SU-DHL-6 (cell line): ENCODE data around the gene TAS1R2.

ENCODE experiments used
- H2AFZ ChIP-seq: fragments of 200-600 bp; sonication (generic); 2 replicates; pipeline ENCODE4 v1.6.1; 2014; ENCODE audit warnings: low read depth, mild to moderate bottlenecking, moderate library complexity, mixed read lengths, antibody characterized with exemption, low read length; ENCODE audit not compliant: severe bottlenecking
- H3F3A ChIP-seq: fragments of 200-600 bp; shearing (Covaris generic); 2 replicates; pipeline ENCODE4 v1.6.0; 2016; ENCODE audit warnings: antibody characterized with exemption, mild to moderate bottlenecking; ENCODE audit not compliant: insufficient read depth
- H3K27ac ChIP-seq: fragments of 200-600 bp; sonication (generic); 2 replicates; pipeline ENCODE4 v1.5.1; 2016; ENCODE audit warnings: low read depth, mild to moderate bottlenecking, low read length, moderate library complexity, mixed read lengths
- H3K27me3 ChIP-seq: fragments of 200-600 bp; sonication (generic), shearing (Covaris generic); 2 replicates; pipeline ENCODE4 v1.6.0; 2014; ENCODE audit warnings: mild to moderate bottlenecking, low read length
- H3K36me3 ChIP-seq: fragments of 200-600 bp; sonication (generic); 2 replicates; pipeline ENCODE4 v1.6.1; 2014; ENCODE audit warnings: mild to moderate bottlenecking, low read length, mixed read lengths
- H3K4me2 ChIP-seq: fragments of 300-600, 200-600 bp; shearing (Covaris generic), sonication (generic); 2 replicates; pipeline ENCODE4 v1.6.0; 2014; ENCODE audit warnings: low read length, low read depth, mild to moderate bottlenecking; ENCODE audit not compliant: poor library complexity, severe bottlenecking
- H3K4me3 ChIP-seq: fragments of 200-600 bp; sonication (generic); 2 replicates; pipeline ENCODE4 v1.5.1; 2014; ENCODE audit warnings: antibody characterized with exemption, low read length, mild to moderate bottlenecking, mixed read lengths; ENCODE audit not compliant: insufficient read depth, poor library complexity, severe bottlenecking
- H3K79me2 ChIP-seq: fragments of 200-600 bp; sonication (generic); 2 replicates; pipeline ENCODE4 v1.6.1; 2014; ENCODE audit warnings: mild to moderate bottlenecking, low read length, moderate library complexity; ENCODE audit not compliant: insufficient read depth
- H3K9ac ChIP-seq: fragments of 200-600 bp; sonication (generic); 2 replicates; pipeline ENCODE4 v1.7.0; 2014; ENCODE audit warnings: mild to moderate bottlenecking, low read length
- H3K9me2 ChIP-seq: fragments of 200-600 bp; sonication (generic); replicated peaks from 2 replicates; pipeline ENCODE4 v1.6.1; 2014; ENCODE audit warnings: low read length; ENCODE audit not compliant: insufficient read depth
- H3K9me3 ChIP-seq: fragments of 200-600 bp; sonication (generic); 2 replicates; pipeline ENCODE4 v1.6.1; 2014; ENCODE audit warnings: low read length, mixed read lengths; ENCODE audit not compliant: insufficient read depth
- H4K20me1 ChIP-seq: fragments of 200-600 bp; sonication (generic); 2 replicates; pipeline ENCODE4 v1.6.1; 2014; ENCODE audit warnings: low read depth, mild to moderate bottlenecking, antibody characterized with exemption, low read length, moderate library complexity, mixed read lengths
- CTCF ChIP-seq: fragments of 200-600 bp; sonication (generic); IDR thresholded peaks from one replicate; pipeline ENCODE4 v1.5.1; 2017; ENCODE audit warnings: antibody characterized with exemption, mild to moderate bottlenecking, low read length, moderate library complexity; ENCODE audit not compliant: insufficient read depth, poor library complexity, severe bottlenecking
- EZH2phosphoT487 ChIP-seq: fragments of 200-600 bp; sonication (generic), shearing (Covaris generic); conservative IDR thresholded peaks from 2 replicates; pipeline ENCODE4 v1.6.1; 2018; ENCODE audit warnings: mild to moderate bottlenecking, antibody characterized with exemption, low read length, moderate library complexity, mixed read lengths

The TAS1R2 gene

GRCh38 chr1:18883636-18884418 lies 24.4 kb upstream of the TAS1R2 start:
- H3K79me2 ChIP-seq, result no peaks in the 10 kb centered on the region
- H3K9me3 ChIP-seq, result no peaks in the 10 kb centered on the region
- no peak overlapping the region for H3K4me3 ChIP-seq
- no peaks in the 10 kb centered on the region for H3K27me3 ChIP-seq
- no peaks in the 10 kb centered on the region for H3K9me2 ChIP-seq
- H3K9ac ChIP-seq, result no peak overlapping the region
- no peaks in the 10 kb centered on the region for H4K20me1 ChIP-seq
- TF ChIP-seq EZH2phosphoT487, result no peak
- peak; percentile 72 for TF ChIP-seq CTCF
- H3K4me2 ChIP-seq, result no peak overlapping the region
- H3K27ac ChIP-seq, result no peak overlapping the region
- H2AFZ ChIP-seq, result no peak overlapping the region
- H3F3A ChIP-seq, result no peaks in the 10 kb centered on the region
- H3K36me3 ChIP-seq, result no peaks in the 10 kb centered on the region

DNA sequence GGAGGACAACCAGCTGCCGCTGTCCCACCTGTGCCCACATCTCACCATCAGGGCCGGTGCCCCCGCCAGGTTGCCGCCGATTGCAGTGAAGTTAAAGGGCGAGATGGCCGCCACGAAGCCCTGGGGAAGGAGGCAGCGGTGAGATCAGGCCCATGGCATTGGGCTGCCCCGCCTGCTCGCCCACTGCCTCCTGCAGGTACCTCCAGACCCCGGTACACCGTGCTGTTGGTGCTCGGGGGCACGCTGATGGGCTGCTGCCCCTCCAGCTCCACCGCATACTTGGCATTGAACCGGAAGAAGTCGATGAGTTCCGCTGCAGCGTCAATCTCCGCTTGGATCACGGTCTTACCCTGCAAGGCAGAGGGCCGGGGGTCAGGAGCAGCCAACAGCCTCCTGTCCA lies 23.6 kb upstream of the TAS1R2 start:
- H3F3A ChIP-seq, result no peaks in the 10 kb centered on the region
- no peak for TF ChIP-seq CTCF
- no peak for TF ChIP-seq EZH2phosphoT487
- no peaks in the 10 kb centered on the region for H4K20me1 ChIP-seq
- H3K4me2 ChIP-seq, result no peak overlapping the region
- no peaks in the 10 kb centered on the region for H3K27me3 ChIP-seq
- no peaks in the 10 kb centered on the region for H3K9me3 ChIP-seq
- H3K36me3 ChIP-seq, result no peaks in the 10 kb centered on the region
- H3K9ac ChIP-seq, result no peak overlapping the region
- no peaks in the 10 kb centered on the region for H3K9me2 ChIP-seq
- no peak overlapping the region for H3K27ac ChIP-seq
- H3K4me3 ChIP-seq, result no peak overlapping the region
- no peak overlapping the region for H2AFZ ChIP-seq
- no peaks in the 10 kb centered on the region for H3K79me2 ChIP-seq

DNA sequence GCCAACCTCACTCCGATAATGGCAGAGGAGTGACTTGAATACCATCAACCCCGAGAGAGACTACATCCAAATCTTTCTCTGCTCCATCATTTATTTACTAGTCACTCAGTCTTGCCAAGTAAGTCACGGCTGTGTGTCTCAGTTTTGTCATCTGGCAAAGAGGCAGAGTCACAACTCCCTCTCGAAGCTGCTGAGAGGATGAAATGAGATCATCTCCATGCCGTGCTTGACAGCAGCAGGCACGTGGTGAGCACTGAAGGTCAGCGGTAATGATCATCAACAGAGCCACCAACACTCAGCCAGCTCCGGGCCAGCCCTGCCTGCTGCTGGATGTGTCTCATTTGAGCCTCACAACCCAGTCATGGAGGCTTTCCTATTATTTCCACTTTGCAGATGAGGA lies 23.0 kb upstream of the TAS1R2 start:
- no peaks in the 10 kb centered on the region for H3K27me3 ChIP-seq
- H3K9me3 ChIP-seq, result no peaks in the 10 kb centered on the region
- no peaks in the 10 kb centered on the region for H3K36me3 ChIP-seq

More for the DNA sequence above, 23.0 kb upstream of the TAS1R2 start:
- Histone ChIP-seq H3K9ac (no peak overlapping the region), H3K27ac (no peak overlapping the region), H4K20me1 (no peaks in the 10 kb centered on the region), H3F3A (no peaks in the 10 kb centered on the region), H3K79me2 (no peaks in the 10 kb centered on the region), H3K9me2 (no peaks in the 10 kb centered on the region), H2AFZ (no peak overlapping the region), H3K4me2 (no peak overlapping the region), H3K4me3 (no peak overlapping the region)
- TF ChIP-seq CTCF (no peak), EZH2phosphoT487 (no peak)
